ENCODE data around the gene DMRTC2.

The DMRTC2 gene

GRCh38 chr19:41876847-41877832 is 32.3 kb downstream of the DMRTC2 start, which contains the start of gene CD79A:
Gene CD79A, plus strand, starts transcription at chr19:41877279. Its CDS starts 26 bp downstream, at chr19:41877305.
- peak within 1 kb of the TSS; percentile 77 for H3K4me3 ChIP-seq (ENCODE audit: low read depth, low read length)
- no peak for TF ChIP-seq CTCF (IDR thresholded peaks at IDR 0.05; ENCODE audit: borderline replicate concordance, insufficient read depth, low read depth, low read length)

GRCh38 chr19:41877916-41878905 is 33.4 kb downstream of the DMRTC2 start:
- no peak for TF ChIP-seq CTCF (IDR thresholded peaks at IDR 0.05; ENCODE audit: borderline replicate concordance, insufficient read depth, low read depth, low read length)

GRCh38 chr19:41879080-41879479 is 34.2 kb downstream of the DMRTC2 start:
- TF ChIP-seq CTCF (IDR thresholded peaks at IDR 0.05; ENCODE audit: borderline replicate concordance, insufficient read depth, low read depth, low read length): no peak
- peak overlapping the region; percentile 77 for H3K4me3 ChIP-seq (ENCODE audit: low read depth, low read length)

More at GRCh38 chr19:41877916-41878905, 33.4 kb downstream of the DMRTC2 start:
- H3K4me3 ChIP-seq (ENCODE audit: low read depth, low read length): peak overlapping the region; percentile 77

- no peak for TF ChIP-seq CTCF (IDR thresholded peaks at IDR 0.05; ENCODE audit: borderline replicate concordance, insufficient read depth, low read depth, low read length)
- H3K4me3 ChIP-seq (ENCODE audit: low read depth, low read length): no peak overlapping the region
These were observed 35.0 kb downstream of the DMRTC2 start for GRCh38 chr19:41879670-41880328.

- no peak overlapping the region for H3K4me3 ChIP-seq (ENCODE audit: low read depth, low read length)
- no peak for TF ChIP-seq CTCF (IDR thresholded peaks at IDR 0.05; ENCODE audit: borderline replicate concordance, insufficient read depth, low read depth, low read length)
These were observed 35.5 kb downstream of the DMRTC2 start for GRCh38 chr19:41880329-41880708.

Data from GM12875 (cell line).